Measurements from ENCODE around the gene MBP.

Gene MBP

GRCh38 chr18:77039196-77040130 lies 93.1 kb downstream of the MBP start:
- TF ChIP-seq BHLHE40 (IDR thresholded peaks at IDR 0.05; ENCODE audit: borderline replicate concordance) (no peak), PKNOX1 (IDR thresholded peaks at IDR 0.05) (no peak), LEF1 (IDR thresholded peaks at IDR 0.05; ENCODE audit: borderline replicate concordance) (no peak), L3MBTL2 (conservative IDR thresholded peaks at IDR 0.05) (no peak), CTBP1 (IDR thresholded peaks at IDR 0.05; ENCODE audit: borderline replicate concordance) (no peak), TARDBP (IDR thresholded peaks at IDR 0.05) (no peak), NFRKB (IDR thresholded peaks at IDR 0.05) (no peak), FOXA1 (IDR thresholded peaks at IDR 0.05) (no peak), ARNT (IDR thresholded peaks at IDR 0.05) (no peak), FOXM1 (IDR thresholded peaks at IDR 0.05; ENCODE audit: borderline replicate concordance) (no peak), SP1 (IDR thresholded peaks at IDR 0.05) (no peak)
- DNase-seq (ENCODE audit: extremely low spot score), result no peak
- ChIA-PET POLR2A (no interaction called here), CTCF (no interaction called here)

- CTCF ChIA-PET, result no interaction called here
- no peak for DNase-seq (ENCODE audit: extremely low spot score)
- TF ChIP-seq SUZ12 (IDR thresholded peaks at IDR 0.05) (no peak), FOXK2 (IDR thresholded peaks at IDR 0.05) (no peak), HDGF (IDR thresholded peaks at IDR 0.05; ENCODE audit: borderline replicate concordance) (no peak), LEF1 (IDR thresholded peaks at IDR 0.05; ENCODE audit: borderline replicate concordance) (no peak), PKNOX1 (IDR thresholded peaks at IDR 0.05) (no peak), ARNT (IDR thresholded peaks at IDR 0.05) (no peak), L3MBTL2 (conservative IDR thresholded peaks at IDR 0.05) (no peak), CTBP1 (IDR thresholded peaks at IDR 0.05; ENCODE audit: borderline replicate concordance) (no peak), FOXM1 (IDR thresholded peaks at IDR 0.05; ENCODE audit: borderline replicate concordance) (no peak), ZNF384 (IDR thresholded peaks at IDR 0.05) (no peak), TARDBP (IDR thresholded peaks at IDR 0.05) (no peak), BHLHE40 (IDR thresholded peaks at IDR 0.05; ENCODE audit: borderline replicate concordance) (no peak), FOXA1 (IDR thresholded peaks at IDR 0.05) (no peak)
- POLR2A ChIA-PET, result no interaction called here
Measured at GRCh38 chr18:77038182-77038858, 94.3 kb downstream of the MBP start.

GRCh38 chr18:77037567-77037966 lies 95.0 kb downstream of the MBP start:
- DNase-seq (ENCODE audit: extremely low spot score), result no peak
- TF ChIP-seq FOXM1 (IDR thresholded peaks at IDR 0.05; ENCODE audit: borderline replicate concordance) (no peak), L3MBTL2 (conservative IDR thresholded peaks at IDR 0.05) (no peak), PKNOX1 (IDR thresholded peaks at IDR 0.05) (no peak), FOXK2 (IDR thresholded peaks at IDR 0.05) (no peak), ARNT (IDR thresholded peaks at IDR 0.05) (no peak), TARDBP (IDR thresholded peaks at IDR 0.05) (no peak), LEF1 (IDR thresholded peaks at IDR 0.05; ENCODE audit: borderline replicate concordance) (no peak), SUZ12 (IDR thresholded peaks at IDR 0.05) (no peak), FOXA1 (IDR thresholded peaks at IDR 0.05) (no peak), BHLHE40 (IDR thresholded peaks at IDR 0.05; ENCODE audit: borderline replicate concordance) (no peak), NFRKB (IDR thresholded peaks at IDR 0.05) (no peak), CTBP1 (IDR thresholded peaks at IDR 0.05; ENCODE audit: borderline replicate concordance) (no peak), ZNF384 (IDR thresholded peaks at IDR 0.05) (no peak), HDGF (IDR thresholded peaks at IDR 0.05; ENCODE audit: borderline replicate concordance) (no peak), SP1 (IDR thresholded peaks at IDR 0.05) (no peak), ELF4 (IDR thresholded peaks at IDR 0.05) (no peak)
- ChIA-PET POLR2A (no interaction called here), CTCF (no interaction called here)

GRCh38 chr18:77035380-77036187 lies 97.0 kb downstream of the MBP start:
- TF ChIP-seq NFRKB (IDR thresholded peaks at IDR 0.05) (no peak), TARDBP (IDR thresholded peaks at IDR 0.05) (no peak), ARNT (IDR thresholded peaks at IDR 0.05) (no peak), CTBP1 (IDR thresholded peaks at IDR 0.05; ENCODE audit: borderline replicate concordance) (no peak), FOXM1 (IDR thresholded peaks at IDR 0.05; ENCODE audit: borderline replicate concordance) (no peak), ZNF384 (IDR thresholded peaks at IDR 0.05) (no peak), FOXA1 (IDR thresholded peaks at IDR 0.05) (no peak), BHLHE40 (IDR thresholded peaks at IDR 0.05; ENCODE audit: borderline replicate concordance) (no peak), ELF4 (IDR thresholded peaks at IDR 0.05) (no peak), LEF1 (IDR thresholded peaks at IDR 0.05; ENCODE audit: borderline replicate concordance) (no peak), PKNOX1 (IDR thresholded peaks at IDR 0.05) (no peak), L3MBTL2 (conservative IDR thresholded peaks at IDR 0.05) (no peak), SP1 (IDR thresholded peaks at IDR 0.05) (no peak)
- ChIA-PET CTCF (no interaction called here), POLR2A (interaction anchor here (0.6 kb wide), 1 partner anchor 147 kb away, joined by 3 read pairs; no protein-coding TSS in a partner anchor)
- DNase-seq (ENCODE audit: extremely low spot score), result no peak
